Stimulated activated CD8-positive, alpha-beta memory T cell treated with anti-CD3 and anti-CD28 coated beads, Interleukin-15, amount 100 ng/mL, for 1 hour (primary cell): ENCODE results near the gene TUBG2.

Source experiments
- DNase-seq: peaks from one replicate; pipeline ENCODE4 v3.0.0-alpha.2; 2020; ENCODE audit warnings: low read depth

TUBG2 gene

DNA sequence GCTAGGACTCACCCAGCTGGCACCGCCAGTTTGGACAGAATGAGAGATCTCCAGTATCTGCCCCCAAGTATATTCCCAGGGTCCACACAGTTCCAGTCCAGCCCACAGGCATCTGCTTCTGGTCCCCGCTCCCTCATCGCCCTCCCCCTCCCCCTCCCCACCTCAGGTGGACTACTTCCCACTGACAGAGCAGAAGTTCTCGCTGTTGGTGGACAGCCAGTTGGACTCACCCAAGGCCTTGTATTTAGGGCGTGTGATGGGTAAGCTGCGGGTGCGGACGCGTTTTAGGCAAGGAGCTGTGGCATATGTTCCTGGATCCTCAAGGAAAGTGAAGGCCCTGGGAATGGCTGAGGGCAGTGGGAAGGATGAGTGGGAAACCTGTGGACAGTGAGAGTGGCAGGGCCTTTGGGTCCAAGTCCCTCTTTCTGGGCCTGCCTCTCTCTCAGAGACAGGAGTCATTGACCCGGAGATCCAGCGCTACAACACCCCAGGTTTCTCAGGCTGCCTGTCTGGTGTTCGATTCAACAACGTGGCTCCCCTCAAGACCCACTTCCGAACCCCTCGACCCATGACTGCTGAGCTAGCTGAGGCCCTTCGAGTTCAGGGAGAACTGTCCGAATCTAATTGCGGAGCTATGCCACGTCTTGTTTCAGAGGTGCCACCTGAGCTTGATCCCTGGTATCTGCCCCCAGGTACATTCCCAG is 38.2 kb downstream of the TUBG2 start:
- no peak for DNase-seq

DNA sequence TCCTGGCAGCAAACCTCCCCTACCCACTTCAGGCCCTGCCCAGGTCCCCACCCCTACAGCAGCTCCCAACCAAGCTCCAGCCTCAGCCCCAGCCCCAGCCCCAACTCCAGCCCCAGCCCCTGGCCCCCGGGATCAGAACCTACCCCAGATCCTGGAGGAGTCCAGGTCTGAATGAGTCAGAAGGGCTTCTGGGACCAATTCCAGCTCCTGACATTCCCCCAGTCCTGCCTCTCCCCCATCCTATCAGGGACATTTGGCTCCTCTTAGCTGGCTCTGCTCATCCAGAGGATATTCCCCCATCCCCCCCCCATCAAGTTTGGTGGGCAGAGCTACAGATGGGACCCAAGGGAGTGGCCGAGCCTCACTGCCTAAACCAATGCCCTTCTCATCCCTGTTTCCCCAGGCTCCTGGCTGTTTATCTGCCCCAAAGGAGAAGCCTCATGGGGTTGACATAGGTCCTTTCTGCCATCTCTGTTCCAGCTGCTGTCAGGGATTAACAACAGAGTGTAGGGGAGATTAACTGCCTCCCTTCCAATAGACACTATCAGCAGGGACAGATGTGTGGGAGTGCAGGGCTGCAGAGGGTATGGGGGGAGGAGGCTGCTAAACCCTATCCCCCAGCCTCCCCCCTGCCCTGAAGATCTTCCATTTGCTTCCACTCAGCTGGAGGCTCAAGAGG is 39.8 kb downstream of the TUBG2 start:
- DNase-seq, result no peak

DNA sequence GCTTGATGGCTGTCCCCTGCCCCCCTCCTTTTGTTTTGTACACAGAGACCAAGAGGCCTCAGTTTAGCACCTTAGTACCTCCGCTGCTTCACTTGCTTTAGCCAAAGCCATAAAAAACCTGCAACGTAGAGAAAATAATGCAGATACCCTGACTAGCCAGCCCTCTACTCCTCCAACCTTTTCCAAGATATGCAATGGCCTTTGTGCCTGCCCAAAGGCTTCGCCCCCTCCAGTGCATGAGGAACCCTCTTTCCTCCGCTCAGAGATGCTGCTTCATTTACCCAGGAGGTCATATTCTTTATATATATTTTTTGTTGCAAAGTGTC is 40.3 kb downstream of the TUBG2 start:
- DNase-seq, result no peak

DNA sequence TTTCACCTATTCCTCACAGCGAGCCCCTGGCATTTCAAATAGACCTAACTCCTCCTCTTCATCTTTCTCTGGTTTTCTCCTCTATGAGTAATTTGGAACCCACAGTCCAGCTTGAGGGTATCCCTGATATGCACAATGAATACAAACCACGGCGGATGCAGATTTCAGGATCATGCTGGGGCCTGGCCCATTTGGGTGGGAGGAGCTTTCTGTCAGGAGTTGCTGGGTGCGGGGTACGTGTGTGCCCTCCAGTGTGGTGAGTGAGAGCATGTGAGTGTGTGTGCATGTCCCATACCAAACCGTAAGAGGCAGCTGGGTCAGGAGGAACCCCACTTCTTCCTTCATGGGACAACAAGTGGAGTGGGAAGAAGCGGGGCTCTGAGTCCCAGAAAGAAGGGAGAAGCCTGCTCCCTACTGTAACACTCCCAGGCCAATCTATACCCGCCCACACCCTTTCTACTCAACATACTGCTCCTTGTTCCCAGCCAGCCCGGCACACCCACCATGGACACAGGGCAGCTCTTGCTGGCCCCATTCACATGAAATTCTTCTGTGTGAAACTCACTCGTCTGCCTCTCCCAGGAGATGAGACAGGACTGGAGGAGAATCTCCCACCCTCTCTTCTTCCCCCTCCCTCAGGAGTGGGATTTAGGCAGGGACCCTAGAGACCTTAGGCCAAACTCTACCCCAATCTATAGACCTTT is 41.7 kb downstream of the TUBG2 start:
- no peak for DNase-seq

DNA sequence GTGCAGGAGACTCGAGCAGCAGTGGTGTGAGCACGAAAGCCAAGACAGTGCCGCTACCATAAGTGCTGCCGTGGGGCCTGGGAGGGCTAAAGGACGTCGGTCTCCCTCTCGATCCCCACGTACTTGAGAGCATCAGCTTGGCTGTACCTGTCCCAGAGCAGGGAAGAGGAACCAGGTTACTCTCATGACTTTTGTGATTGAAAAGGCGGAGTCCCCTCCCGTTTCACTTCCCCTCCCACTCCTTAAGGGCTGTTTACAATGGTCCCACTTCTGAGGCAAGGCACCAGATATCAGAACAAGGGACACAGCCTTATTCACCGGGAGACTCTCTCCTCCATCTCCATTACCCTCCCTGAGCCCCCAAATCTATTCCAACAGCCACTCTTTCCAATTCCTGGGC is 43.4 kb downstream of the TUBG2 start:
- DNase-seq, result no peak

DNA sequence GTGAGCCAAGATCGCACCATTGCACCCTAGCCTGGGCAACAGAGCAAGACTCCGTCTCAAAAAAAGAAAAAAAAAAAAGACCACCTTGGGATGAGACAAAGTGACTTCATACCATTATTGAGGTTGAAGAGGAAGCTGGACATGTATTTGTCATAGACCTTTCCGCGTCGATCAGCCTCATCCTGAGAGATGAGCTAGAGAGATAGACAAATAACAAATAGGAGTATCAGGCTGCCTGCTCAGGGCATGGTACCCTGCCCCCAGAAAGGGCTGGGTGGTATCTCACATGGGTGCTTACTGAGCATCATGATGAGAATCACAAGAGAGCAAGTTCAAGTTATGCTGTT is 45.4 kb downstream of the TUBG2 start:
- DNase-seq, result no peak

DNA sequence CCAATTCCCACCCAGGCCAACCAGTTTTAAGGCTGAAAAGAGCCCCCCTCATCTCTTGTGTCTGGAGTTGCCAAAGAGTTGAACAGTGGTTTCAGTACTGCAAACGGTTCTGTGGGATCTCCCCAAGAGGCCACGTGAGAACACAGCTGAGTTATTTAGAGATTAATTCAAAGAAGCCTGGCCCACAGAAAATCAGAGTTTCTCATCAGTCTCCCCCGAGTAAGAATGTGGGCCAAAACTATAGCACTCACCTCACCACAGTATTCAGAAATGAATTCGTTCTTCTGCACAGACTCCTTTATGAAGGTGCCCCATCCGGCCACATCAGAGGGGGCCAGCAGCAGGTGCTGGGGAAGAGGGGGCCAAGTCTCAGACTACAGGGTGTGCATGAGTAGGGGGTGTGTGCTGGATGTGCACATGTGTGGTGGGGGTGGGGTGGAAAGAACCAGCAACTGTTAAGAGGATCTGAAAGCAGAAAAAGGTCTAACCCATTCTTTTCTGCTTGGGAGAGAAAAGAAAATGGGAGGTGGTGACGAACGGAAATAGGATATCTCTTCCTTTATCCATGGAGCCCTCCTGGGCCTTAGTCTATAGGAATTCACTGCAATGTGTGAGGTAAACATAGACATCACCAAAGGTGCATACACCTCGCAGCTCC is 45.9 kb downstream of the TUBG2 start:
- DNase-seq, result no peak

- no peak for DNase-seq
Observed at GRCh38 chr17:42706732-42707131, 47.6 kb downstream of the TUBG2 start.

DNA sequence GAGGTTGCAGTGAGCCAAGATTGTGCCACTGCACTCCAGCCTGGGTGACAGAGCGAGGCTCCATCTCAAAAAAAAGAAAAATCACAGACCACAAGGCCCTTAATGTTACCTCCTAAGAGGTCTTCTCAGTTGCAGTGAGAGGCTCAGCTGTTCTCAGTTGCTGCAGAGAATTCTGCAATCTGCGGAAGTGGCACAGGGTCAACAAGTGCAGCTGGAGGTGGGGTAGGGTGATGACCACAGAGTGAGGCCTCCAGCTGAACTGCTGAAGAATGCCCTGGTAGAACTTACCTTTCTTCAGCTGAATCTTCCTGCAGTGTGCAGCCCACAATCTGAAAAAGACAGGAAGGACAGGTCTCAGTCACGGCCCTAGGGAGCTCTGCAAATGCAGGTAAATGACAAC is 49.5 kb downstream of the TUBG2 start:
- DNase-seq, result no peak

DNA sequence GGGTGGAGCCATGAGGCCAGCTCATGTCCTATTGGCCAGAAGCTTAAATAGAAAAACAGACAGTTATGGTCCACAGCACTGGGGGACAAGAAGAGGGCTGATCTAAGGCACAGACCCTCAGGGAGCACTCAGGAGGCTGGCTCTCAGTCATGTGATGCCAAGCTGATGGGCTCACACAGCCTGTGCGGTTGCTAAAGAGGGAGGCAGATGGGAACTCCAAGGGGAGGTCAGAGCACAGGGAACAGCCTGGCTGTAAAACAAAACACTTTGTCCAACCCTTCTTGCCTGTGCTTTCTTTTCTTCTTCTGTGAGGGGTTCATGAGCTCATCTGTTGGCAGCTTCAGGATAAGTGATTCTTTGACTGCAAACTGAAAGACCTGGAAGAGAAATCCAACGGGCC is 50.5 kb downstream of the TUBG2 start:
- DNase-seq, result no peak
